Cardiac muscle cell (in vitro differentiated cells and primary cell): ENCODE measurements around the gene PCDHGC5. TPM values are rescaled to one million over a fixed set of nuclear protein-coding genes. Genes with fewer than 3 reads are reported as not detected.

Source experiments
- DNase-seq, 2 donors: peaks; one replicate each; pipeline versions ENCODE4 v3.0.0 to v3.0.0-alpha.2; 2010 to 2017; ENCODE audit warnings: low read depth in 1 of 2, low spot score in 1 of 2
- H3K27ac ChIP-seq: fragments of 200-600 bp; sonication (generic); 2 replicates; pipeline ENCODE4 v1.5.1; 2016
- H3K27me3 ChIP-seq: fragments of 200-600 bp; sonication (generic); 2 replicates; pipeline ENCODE4 v1.6.0; 2016; ENCODE audit warnings: control low read depth
- H3K36me3 ChIP-seq: fragments of 200-600 bp; sonication (generic); 2 replicates; pipeline ENCODE4 v1.5.1; 2016; ENCODE audit warnings: control low read depth
- H3K4me1 ChIP-seq: fragments of 200-600 bp; sonication (generic); 2 replicates; pipeline ENCODE4 v1.8.1; 2017; ENCODE audit warnings: low read depth, mild to moderate bottlenecking, mixed run types
- H3K4me3 ChIP-seq: fragments of 200-600 bp; sonication (generic); 2 replicates; pipeline ENCODE4 v1.5.1; 2016; ENCODE audit warnings: mild to moderate bottlenecking
- H3K9me3 ChIP-seq: fragments of 200-600 bp; sonication (generic); 2 replicates; pipeline ENCODE4 v1.5.1; 2017; ENCODE audit warnings: low read depth, mild to moderate bottlenecking, control low read depth
- CTCF ChIP-seq: IDR thresholded peaks from 2 replicates; pipeline ENCODE4 v1.5.1; 2012; ENCODE audit warnings: low read depth, mild to moderate bottlenecking, low read length
- polyA plus RNA-seq: library from polyadenylated mRNA; unstranded; fragments of >200 nt; fragmentation: Nextera tagmentation; extraction: Ambion mirVana; gene quantifications from 2 replicates; pipeline ENCODE4 v1.2.1, GENCODE V29; 2016
- total RNA-seq: library from RNA; depleted of rRNA; stranded (reverse); fragments of >200 nt; gene quantifications from 2 replicates; pipeline ENCODE4 v1.2.3, GENCODE V29; 2016

PCDHGC5 gene
- total and polyA plus RNA-seq, 2 experiments from 2014 or later = 2.2 TPM; not detected in 1

GRCh38 chr5:141475625-141476131, 13.2 kb upstream of the PCDHGC5 start, which contains the start of gene PCDHGC3:
PCDHGC3 (plus strand) TSS chr5:141475966; CDS start chr5:141476117, 151 bp downstream.
- peak within 1 kb of the TSS; percentile 25 for H3K4me3 ChIP-seq
- no peak within 1 kb of the TSS for H3K27ac ChIP-seq
- H3K9me3 ChIP-seq = no peaks in the 10 kb centered on the region
- peak; percentile 15 for TF ChIP-seq CTCF
- H3K36me3 ChIP-seq = no peaks in the 10 kb centered on the region
- DNase-seq = peak; percentile 88 to 98
- no peaks in the 10 kb centered on the region for H3K4me1 ChIP-seq
- H3K27me3 ChIP-seq = no peaks in the 10 kb centered on the region

- no peaks in the 10 kb centered on the region for H3K4me1 ChIP-seq
- H3K4me3 ChIP-seq = peak overlapping the region; percentile 25
- H3K27me3 ChIP-seq = no peaks in the 10 kb centered on the region
- no peak for TF ChIP-seq CTCF
- H3K9me3 ChIP-seq = no peaks in the 10 kb centered on the region
- H3K36me3 ChIP-seq = no peaks in the 10 kb centered on the region
- H3K27ac ChIP-seq = no peak overlapping the region
- DNase-seq = peak; percentile 31 to 82
Measured at GRCh38 chr5:141476132-141476911, 12.6 kb upstream of the PCDHGC5 start.

GRCh38 chr5:141477044-141477575, 11.8 kb upstream of the PCDHGC5 start:
- H3K36me3 ChIP-seq = no peaks in the 10 kb centered on the region
- no peaks in the 10 kb centered on the region for H3K9me3 ChIP-seq
- no peak overlapping the region for H3K4me3 ChIP-seq
- no peak for TF ChIP-seq CTCF
- H3K27ac ChIP-seq = no peak overlapping the region
- H3K27me3 ChIP-seq = no peaks in the 10 kb centered on the region
- DNase-seq = no peak
- H3K4me1 ChIP-seq = no peaks in the 10 kb centered on the region

GRCh38 chr5:141477815-141478214, 11.1 kb upstream of the PCDHGC5 start:
- H3K9me3 ChIP-seq = no peaks in the 10 kb centered on the region
- no peaks in the 10 kb centered on the region for H3K4me1 ChIP-seq
- no peak overlapping the region for H3K4me3 ChIP-seq
- no peaks in the 10 kb centered on the region for H3K36me3 ChIP-seq
- no peak for DNase-seq
- no peak overlapping the region for H3K27ac ChIP-seq
- no peak for TF ChIP-seq CTCF
- H3K27me3 ChIP-seq = no peaks in the 10 kb centered on the region

GRCh38 chr5:141478321-141478945, 10.4 kb upstream of the PCDHGC5 start:
- no peak for DNase-seq

More at GRCh38 chr5:141478321-141478945, 10.4 kb upstream of the PCDHGC5 start:
- Histone ChIP-seq H3K9me3 (no peaks in the 10 kb centered on the region), H3K27ac (no peak overlapping the region), H3K4me1 (no peaks in the 10 kb centered on the region), H3K27me3 (no peaks in the 10 kb centered on the region), H3K36me3 (no peaks in the 10 kb centered on the region), H3K4me3 (no peak overlapping the region)
- TF ChIP-seq CTCF = peak; percentile 34
